ENCODE data around the gene KRTAP12-1. TPM values are rescaled to one million over a fixed set of nuclear protein-coding genes. Genes with fewer than 3 reads are reported as not detected.

KRTAP12-1 gene
- polyA plus RNA-seq, 3 donors, result not detected

DNA sequence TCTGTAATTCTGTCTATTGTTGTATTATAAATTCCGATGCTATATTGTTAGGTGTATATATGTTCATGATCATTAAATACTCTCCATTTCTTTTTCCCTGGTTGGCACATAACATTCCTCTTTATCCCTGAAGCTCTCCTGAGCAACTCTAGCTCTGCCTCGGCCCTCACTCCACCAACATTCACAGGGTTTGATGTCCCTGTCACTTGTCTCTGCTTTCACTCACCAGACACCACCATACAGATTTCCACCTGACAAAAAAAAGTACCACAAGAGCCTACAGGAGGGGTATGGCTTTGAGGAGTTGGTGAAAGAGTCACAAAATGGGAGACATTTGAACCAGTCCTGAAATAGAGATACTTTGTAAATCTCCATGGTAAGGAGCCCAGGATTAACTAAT is 38.2 kb upstream of the KRTAP12-1 start:
- Histone ChIP-seq H3K9me3 (replicated peaks in 1 of 2; ENCODE audit: control insufficient read depth in 1 of 2, insufficient read depth in 1 of 2, low read length in 2 of 2) (peaks cover 0 to 10% of the 10 kb centered on the region in 2 donors), H3K27ac (ENCODE audit: low read depth in 1 of 2, low read length in 2 of 2) (no peak overlapping the region), H3K4me2 (replicated peaks; ENCODE audit: extremely low read depth, low read length, poor library complexity, severe bottlenecking) (no peak overlapping the region), H4K20me1 (ENCODE audit: insufficient read depth, low read length) (no peaks in the 10 kb centered on the region), H3K79me2 (ENCODE audit: insufficient read depth, low read length) (no peaks in the 10 kb centered on the region), H3K36me3 (replicated peaks in 1 of 2; ENCODE audit: control insufficient read depth in 1 of 2, insufficient read depth in 2 of 2, low read length in 2 of 2) (no peaks in the 10 kb centered on the region), H3K4me1 (ENCODE audit: control insufficient read depth in 1 of 2, insufficient read depth in 2 of 2, low read length in 2 of 2) (no peaks in the 10 kb centered on the region), H2AFZ (ENCODE audit: insufficient read depth, low read depth, low read length, poor library complexity, severe bottlenecking) (no peak overlapping the region), H3K27me3 (ENCODE audit: control insufficient read depth in 2 of 2, insufficient read depth in 2 of 2, low read length in 2 of 2) (peaks cover 35 to 82% of the 10 kb centered on the region in 2 donors), H3K9ac (ENCODE audit: insufficient read depth, low read length, poor library complexity, severe bottlenecking) (no peak overlapping the region), H3K4me3 (replicated peaks in 1 of 3; ENCODE audit: low read depth in 2 of 3, low read length in 3 of 3) (no peak overlapping the region)
- no CpG with 5 or more reads among the region's 2 CpGs for WGBS (ENCODE audit: insufficient coverage)
- no peak overlapping the region for H3K27ac Mint-ChIP-seq
- peak overlapping the region in 1 of 2 donors; percentile 47 for H3K4me3 Mint-ChIP-seq
- no peak for DNase-seq
- peaks cover 2% of the 10 kb centered on the region in 2 donors for H3K36me3 Mint-ChIP-seq
- TF ChIP-seq, protein P1, sequence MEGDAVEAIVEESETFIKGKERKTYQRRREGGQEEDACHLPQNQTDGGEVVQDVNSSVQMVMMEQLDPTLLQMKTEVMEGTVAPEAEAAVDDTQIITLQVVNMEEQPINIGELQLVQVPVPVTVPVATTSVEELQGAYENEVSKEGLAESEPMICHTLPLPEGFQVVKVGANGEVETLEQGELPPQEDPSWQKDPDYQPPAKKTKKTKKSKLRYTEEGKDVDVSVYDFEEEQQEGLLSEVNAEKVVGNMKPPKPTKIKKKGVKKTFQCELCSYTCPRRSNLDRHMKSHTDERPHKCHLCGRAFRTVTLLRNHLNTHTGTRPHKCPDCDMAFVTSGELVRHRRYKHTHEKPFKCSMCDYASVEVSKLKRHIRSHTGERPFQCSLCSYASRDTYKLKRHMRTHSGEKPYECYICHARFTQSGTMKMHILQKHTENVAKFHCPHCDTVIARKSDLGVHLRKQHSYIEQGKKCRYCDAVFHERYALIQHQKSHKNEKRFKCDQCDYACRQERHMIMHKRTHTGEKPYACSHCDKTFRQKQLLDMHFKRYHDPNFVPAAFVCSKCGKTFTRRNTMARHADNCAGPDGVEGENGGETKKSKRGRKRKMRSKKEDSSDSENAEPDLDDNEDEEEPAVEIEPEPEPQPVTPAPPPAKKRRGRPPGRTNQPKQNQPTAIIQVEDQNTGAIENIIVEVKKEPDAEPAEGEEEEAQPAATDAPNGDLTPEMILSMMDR (IDR thresholded peaks at IDR 0.05), result no peak
- intact Hi-C loops (cut with micrococcal nuclease), result no loop called here
- peaks cover 65 to 86% (median 75%) of the 10 kb centered on the region in 3 donors for H3K27me3 Mint-ChIP-seq (ENCODE audit: low read depth in 3 of 3)
- H3K4me1 Mint-ChIP-seq, result no peaks in the 10 kb centered on the region
- H3K9me3 Mint-ChIP-seq, result peaks cover 0 to 13% (median 4%) of the 10 kb centered on the region in 7 donors

DNA sequence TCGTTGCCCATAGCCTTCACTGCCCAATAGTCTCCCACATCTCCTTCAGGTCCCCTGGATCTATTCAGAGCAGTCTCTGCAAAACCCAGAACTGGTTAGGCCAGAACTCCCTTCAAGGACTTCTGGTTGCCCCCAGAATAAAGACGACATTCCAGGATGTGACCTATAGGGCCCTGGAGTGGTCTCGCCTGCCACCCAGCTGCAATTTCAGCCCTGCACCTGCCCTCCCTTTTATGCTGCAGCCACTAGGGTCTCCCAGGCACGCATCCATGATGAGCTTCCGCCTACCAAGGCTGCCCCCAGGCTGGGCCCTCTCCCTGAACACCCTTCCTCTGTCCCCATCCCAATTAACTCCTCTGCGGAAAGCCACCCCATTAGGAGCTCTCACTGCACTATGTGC is 36.6 kb upstream of the KRTAP12-1 start:
- H3K79me2 ChIP-seq (ENCODE audit: insufficient read depth, low read length), result no peaks in the 10 kb centered on the region
- H3K27me3 Mint-ChIP-seq (ENCODE audit: low read depth in 3 of 3), result peaks cover 67 to 87% (median 76%) of the 10 kb centered on the region in 3 donors
- no peak overlapping the region for H3K9ac ChIP-seq (ENCODE audit: insufficient read depth, low read length, poor library complexity, severe bottlenecking)
- H3K27me3 ChIP-seq (ENCODE audit: control insufficient read depth in 2 of 2, insufficient read depth in 2 of 2, low read length in 2 of 2), result peaks cover 38 to 82% of the 10 kb centered on the region in 2 donors
- peaks cover 0 to 2% of the 10 kb centered on the region in 2 donors for H3K36me3 Mint-ChIP-seq
- no peak overlapping the region for H3K4me3 ChIP-seq (replicated peaks in 1 of 3; ENCODE audit: low read depth in 2 of 3, low read length in 3 of 3)
- no peak overlapping the region for H3K27ac Mint-ChIP-seq
- no peaks in the 10 kb centered on the region for H3K4me1 ChIP-seq (ENCODE audit: control insufficient read depth in 1 of 2, insufficient read depth in 2 of 2, low read length in 2 of 2)
- TF ChIP-seq, protein P1 (IDR thresholded peaks at IDR 0.05), result no peak
- intact Hi-C loops (cut with micrococcal nuclease), result no loop called here
- H3K4me2 ChIP-seq (replicated peaks; ENCODE audit: extremely low read depth, low read length, poor library complexity, severe bottlenecking), result no peak overlapping the region
- no peak overlapping the region for H3K4me3 Mint-ChIP-seq
- no peaks in the 10 kb centered on the region for H4K20me1 ChIP-seq (ENCODE audit: insufficient read depth, low read length)
- H3K4me1 Mint-ChIP-seq, result no peaks in the 10 kb centered on the region
- DNase-seq, result no peak
- 47% methylated on average over 5 of the region's 6 CpGs for WGBS (ENCODE audit: insufficient coverage)
- peaks cover 0 to 10% of the 10 kb centered on the region in 2 donors for H3K9me3 ChIP-seq (replicated peaks in 1 of 2; ENCODE audit: control insufficient read depth in 1 of 2, insufficient read depth in 1 of 2, low read length in 2 of 2)
- H2AFZ ChIP-seq (ENCODE audit: insufficient read depth, low read depth, low read length, poor library complexity, severe bottlenecking), result no peak overlapping the region
- peaks cover 0 to 16% (median 6%) of the 10 kb centered on the region in 7 donors for H3K9me3 Mint-ChIP-seq
- no peaks in the 10 kb centered on the region for H3K36me3 ChIP-seq (replicated peaks in 1 of 2; ENCODE audit: control insufficient read depth in 1 of 2, insufficient read depth in 2 of 2, low read length in 2 of 2)
- no peak overlapping the region for H3K27ac ChIP-seq (ENCODE audit: low read depth in 1 of 2, low read length in 2 of 2)

Measured in CD14-positive monocyte (primary cell).